Activated naive CD8-positive, alpha-beta T cell treated with anti-CD3 and anti-CD28 coated beads, Interleukin-2, amount 50 U/mL, for 24 hours (primary cell): ENCODE results near the gene GULP1.

Experiments
- ATAC-seq: fragments of 150-1000 bp; cut with Tn5 transposase; one replicate; pipeline ENCODE4 v1.10.0; 2021
- DNase-seq: peaks from one replicate; pipeline ENCODE4 v3.0.0; 2021
- H3K27ac Mint-ChIP-seq: one replicate; pipeline ENCODE4 v1.8.0; 2021; ENCODE audit warnings: mild to moderate bottlenecking, mixed read lengths
- H3K27me3 Mint-ChIP-seq: one replicate; pipeline ENCODE4 v1.8.0; 2021; ENCODE audit warnings: mixed read lengths
- H3K36me3 Mint-ChIP-seq: one replicate; pipeline ENCODE4 v1.8.0; 2021; ENCODE audit warnings: low read depth, mixed read lengths
- H3K4me1 Mint-ChIP-seq: one replicate; pipeline ENCODE4 v1.8.0; 2021; ENCODE audit warnings: mixed read lengths
- H3K4me3 Mint-ChIP-seq: one replicate; pipeline ENCODE4 v1.8.0; 2021; ENCODE audit warnings: mild to moderate bottlenecking, moderate library complexity, mixed read lengths
- H3K9me3 Mint-ChIP-seq: one replicate; pipeline ENCODE4 v1.8.0; 2021; ENCODE audit warnings: mixed read lengths

The GULP1 gene

DNA sequence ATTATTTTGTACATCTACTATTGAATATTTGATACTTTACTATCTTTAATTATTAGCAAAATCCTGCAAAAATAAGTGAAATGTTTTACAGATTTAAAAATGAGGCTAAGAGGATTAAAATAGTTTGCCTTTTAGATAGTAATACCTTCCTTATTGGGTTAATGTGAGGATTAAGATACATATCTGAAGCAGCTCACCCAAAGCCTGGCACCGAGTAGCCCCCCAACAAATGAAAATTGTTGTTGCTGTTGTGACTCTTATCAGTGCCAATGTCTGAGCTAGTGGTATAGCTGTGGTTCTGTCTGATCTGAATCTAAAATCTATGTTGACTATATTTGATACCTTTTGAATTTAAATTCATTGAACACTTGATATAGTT is 34.6 kb downstream of the GULP1 start:
- H3K4me3 Mint-ChIP-seq, result no peak overlapping the region
- H3K36me3 Mint-ChIP-seq, result no peaks in the 10 kb centered on the region
- no peak overlapping the region for H3K27ac Mint-ChIP-seq
- DNase-seq, result no peak
- no peaks in the 10 kb centered on the region for H3K4me1 Mint-ChIP-seq
- no peaks in the 10 kb centered on the region for H3K27me3 Mint-ChIP-seq
- H3K9me3 Mint-ChIP-seq, result no peaks in the 10 kb centered on the region
- no peak for ATAC-seq

DNA sequence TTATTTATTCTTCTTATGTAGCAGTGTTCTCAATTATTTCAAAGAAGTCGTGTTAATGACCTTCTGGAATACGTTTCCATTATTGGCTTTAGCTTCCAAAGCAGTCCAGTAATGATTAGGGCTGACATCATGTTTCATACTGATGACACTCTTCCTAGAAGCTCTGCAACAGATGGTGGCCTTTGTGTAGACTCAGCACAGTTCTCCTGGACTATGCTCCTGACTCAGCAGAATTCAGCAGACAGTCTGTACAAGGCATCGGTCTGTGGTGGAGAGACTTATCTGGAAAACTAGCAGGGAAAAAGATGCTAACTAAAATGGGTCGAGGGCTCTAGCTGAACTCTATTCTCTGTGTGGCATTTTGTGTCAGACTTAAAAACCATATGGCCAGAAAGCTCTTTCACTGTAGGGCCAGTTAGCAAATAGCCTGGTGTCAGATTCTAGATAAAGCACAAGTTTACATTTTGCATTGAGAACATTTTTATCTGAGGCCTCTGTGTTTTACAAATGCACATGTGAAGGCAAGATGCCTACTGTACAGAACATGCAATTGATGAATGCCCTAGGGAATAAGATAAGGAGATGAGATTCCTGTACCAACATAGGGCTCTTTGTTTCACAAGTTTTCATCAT is 35.1 kb downstream of the GULP1 start:
- Mint-ChIP-seq H3K4me3 (no peak overlapping the region), H3K27me3 (no peaks in the 10 kb centered on the region), H3K27ac (no peak overlapping the region), H3K4me1 (no peaks in the 10 kb centered on the region), H3K9me3 (no peaks in the 10 kb centered on the region), H3K36me3 (no peaks in the 10 kb centered on the region)
- DNase-seq, result no peak
- ATAC-seq, result no peak

DNA sequence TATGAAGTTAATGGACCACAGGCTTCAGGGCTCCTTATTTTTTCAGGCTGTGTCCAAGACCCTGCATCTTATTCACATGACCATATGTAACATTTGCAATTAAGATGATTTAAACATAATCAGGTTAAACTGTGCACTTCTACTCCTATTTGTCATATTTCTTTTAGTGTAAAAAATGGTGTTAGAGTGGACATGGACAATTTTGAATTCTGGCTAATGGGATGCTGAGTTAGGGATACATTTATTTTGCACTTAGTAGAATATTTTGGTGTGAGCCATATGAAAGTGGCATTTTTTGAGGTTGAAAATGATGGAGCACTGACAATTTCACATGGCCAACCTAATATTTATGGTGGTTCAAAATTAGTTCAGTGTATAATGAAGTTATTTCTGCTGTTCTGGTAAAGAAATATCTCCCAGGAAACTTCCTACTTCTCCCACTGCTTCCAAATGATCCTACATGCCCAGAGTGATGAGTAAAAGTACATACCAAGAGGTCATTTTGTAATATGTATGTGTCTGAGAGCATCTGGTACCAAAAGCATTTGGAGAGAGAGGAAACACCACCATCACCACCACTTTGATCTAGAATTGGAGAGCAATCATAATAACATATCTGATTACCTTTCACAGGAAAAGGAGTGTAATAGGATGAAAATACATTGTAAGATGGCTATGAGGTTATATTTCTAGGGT is 36.0 kb downstream of the GULP1 start:
- no peaks in the 10 kb centered on the region for H3K9me3 Mint-ChIP-seq
- H3K4me3 Mint-ChIP-seq, result no peak overlapping the region
- no peaks in the 10 kb centered on the region for H3K4me1 Mint-ChIP-seq
- H3K27ac Mint-ChIP-seq, result no peak overlapping the region
- ATAC-seq (no peak), DNase-seq (no peak)
- no peaks in the 10 kb centered on the region for H3K36me3 Mint-ChIP-seq
- H3K27me3 Mint-ChIP-seq, result no peaks in the 10 kb centered on the region

DNA sequence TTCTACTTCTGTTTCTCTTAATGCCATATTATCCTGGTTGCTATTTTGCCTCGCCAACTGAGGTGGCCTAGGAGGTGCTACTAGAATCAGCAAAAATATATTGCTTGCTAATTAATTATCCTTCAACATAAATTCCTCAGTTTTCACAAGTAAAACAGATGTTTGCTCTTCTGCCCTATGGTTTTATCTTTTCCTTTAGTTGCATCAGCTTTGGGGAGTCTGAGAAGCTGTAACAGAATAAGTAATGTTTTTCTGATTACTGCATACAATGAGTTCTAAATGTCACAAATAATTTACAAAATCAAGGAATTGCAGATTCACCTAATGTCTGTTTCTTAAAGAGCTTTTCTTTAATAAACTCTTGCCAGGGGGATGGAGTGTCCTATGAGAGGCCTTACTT is 36.7 kb downstream of the GULP1 start:
- H3K27ac Mint-ChIP-seq, result no peak overlapping the region
- ATAC-seq, result no peak
- DNase-seq, result no peak
- no peaks in the 10 kb centered on the region for H3K27me3 Mint-ChIP-seq
- no peaks in the 10 kb centered on the region for H3K36me3 Mint-ChIP-seq
- H3K4me1 Mint-ChIP-seq, result no peaks in the 10 kb centered on the region
- H3K9me3 Mint-ChIP-seq, result no peaks in the 10 kb centered on the region
- no peak overlapping the region for H3K4me3 Mint-ChIP-seq

DNA sequence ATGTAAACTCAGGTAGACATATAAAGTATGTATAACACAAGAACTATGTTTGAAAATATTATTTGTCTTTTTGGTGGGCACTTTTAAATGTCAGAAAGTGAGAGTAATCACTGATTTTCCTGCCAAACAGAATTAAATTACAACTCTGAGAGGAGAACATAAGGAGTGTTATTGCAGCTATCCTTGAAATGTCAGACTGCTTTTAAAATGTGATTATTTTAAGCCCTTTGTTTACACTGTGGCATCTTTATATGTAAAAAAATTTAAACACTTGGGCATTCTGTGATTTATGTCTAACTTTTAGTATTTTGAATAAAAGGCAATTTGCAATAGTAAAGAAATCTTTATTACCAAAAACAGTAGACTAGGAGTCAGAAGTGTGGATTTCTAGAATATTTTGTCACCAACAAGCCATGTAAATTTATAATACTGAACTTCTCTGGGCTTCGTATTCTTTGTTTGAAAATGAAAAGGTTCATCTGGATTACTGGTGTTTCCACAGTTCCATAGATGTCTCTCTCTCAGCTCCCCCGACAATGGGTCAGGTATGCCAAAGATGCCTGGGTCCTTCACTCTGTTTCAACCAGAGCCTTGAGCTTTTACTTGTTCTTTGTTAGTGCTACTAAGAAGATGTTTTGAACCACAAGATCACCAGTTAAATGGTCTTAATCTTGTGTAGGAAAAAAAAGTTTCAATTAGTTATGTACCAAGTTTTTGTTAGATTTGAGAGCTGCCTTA is 38.8 kb downstream of the GULP1 start:
- Mint-ChIP-seq H3K4me3 (no peak overlapping the region), H3K27me3 (no peaks in the 10 kb centered on the region), H3K9me3 (no peaks in the 10 kb centered on the region), H3K36me3 (no peaks in the 10 kb centered on the region), H3K4me1 (no peaks in the 10 kb centered on the region), H3K27ac (no peak overlapping the region)
- ATAC-seq (no peak), DNase-seq (no peak)

DNA sequence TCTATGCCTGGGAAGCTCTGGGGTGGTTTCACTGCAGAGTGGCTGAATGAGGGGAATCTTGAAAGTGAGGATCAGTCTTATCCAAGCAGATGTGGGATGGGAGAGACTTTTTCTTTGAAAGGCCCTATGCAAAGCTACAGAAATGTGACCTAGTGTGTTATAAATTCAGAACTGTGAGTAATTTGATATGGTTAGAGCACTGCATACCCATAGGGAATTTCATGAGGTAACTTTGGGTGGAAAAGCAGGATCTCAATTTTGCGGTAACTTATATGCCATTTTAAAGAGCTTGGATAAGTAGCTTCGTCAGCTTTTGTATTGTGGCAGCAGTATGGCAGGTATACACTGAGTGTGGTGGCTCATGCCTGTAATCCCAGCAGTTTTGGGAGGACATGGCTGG is 40.9 kb downstream of the GULP1 start:
- no peak overlapping the region for H3K27ac Mint-ChIP-seq
- H3K9me3 Mint-ChIP-seq, result no peaks in the 10 kb centered on the region
- DNase-seq (no peak), ATAC-seq (no peak)
- no peaks in the 10 kb centered on the region for H3K27me3 Mint-ChIP-seq
- no peaks in the 10 kb centered on the region for H3K4me1 Mint-ChIP-seq
- H3K4me3 Mint-ChIP-seq, result no peak overlapping the region
- H3K36me3 Mint-ChIP-seq, result no peaks in the 10 kb centered on the region

DNA sequence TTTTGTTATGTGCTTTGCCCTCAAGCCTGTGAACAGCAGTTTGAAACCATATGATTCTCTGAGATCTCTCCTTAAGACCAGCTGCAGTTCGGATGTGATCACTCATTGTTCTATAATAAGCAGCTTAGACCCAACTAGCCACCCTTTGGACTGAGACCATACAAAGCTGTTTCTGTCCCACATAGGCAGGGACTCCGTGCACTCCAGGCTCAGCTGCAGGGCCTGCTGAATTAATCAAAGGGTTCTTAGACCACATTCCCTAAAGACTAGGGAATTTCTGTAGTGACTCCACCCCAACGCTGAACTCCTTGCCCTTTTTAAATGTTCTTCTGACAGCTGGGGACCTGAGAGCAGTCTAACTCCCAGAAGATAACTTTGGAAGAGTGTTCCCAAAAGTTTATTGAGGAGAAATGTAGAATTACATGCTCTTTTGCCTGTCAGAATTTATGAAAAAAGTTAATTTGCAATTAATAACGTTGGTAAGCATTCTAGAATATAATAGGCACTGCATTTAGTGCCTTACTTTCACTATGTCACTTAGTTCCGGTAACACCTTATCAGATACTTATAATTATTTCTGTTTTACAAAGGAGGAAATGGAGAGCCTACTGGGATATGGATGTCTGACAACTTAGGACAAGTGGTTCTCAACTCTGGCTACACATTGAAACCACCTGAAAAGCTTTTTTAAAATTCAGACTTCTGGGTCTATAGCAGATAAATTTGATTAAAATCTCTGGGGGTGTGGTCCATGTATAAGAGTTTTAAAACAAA is 42.3 kb downstream of the GULP1 start:
- H3K4me1 Mint-ChIP-seq, result no peaks in the 10 kb centered on the region
- H3K27me3 Mint-ChIP-seq, result no peaks in the 10 kb centered on the region
- H3K36me3 Mint-ChIP-seq, result no peaks in the 10 kb centered on the region
- no peak overlapping the region for H3K27ac Mint-ChIP-seq
- DNase-seq, result no peak
- ATAC-seq, result no peak
- H3K9me3 Mint-ChIP-seq, result no peaks in the 10 kb centered on the region
- H3K4me3 Mint-ChIP-seq, result no peak overlapping the region

DNA sequence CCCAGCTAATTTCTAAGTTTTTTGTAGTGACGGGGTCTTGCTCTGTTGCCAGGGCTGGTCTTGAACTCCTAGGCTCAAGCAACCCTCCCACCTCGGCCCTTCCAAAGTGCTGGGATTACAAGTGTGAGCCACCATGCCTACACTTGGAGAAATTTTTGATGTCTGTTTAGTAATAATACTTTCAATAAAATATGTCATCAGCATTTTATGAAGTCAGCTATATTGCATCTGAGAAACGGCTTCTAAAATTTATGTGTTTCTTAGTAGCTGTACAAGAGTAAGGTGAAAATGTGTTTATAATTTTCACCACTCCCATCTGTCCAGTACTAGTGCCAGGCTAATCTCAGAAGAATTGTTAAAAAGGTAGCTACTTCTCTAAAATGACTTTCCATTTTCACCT is 46.8 kb downstream of the GULP1 start:
- Mint-ChIP-seq H3K4me3 (no peak overlapping the region), H3K27me3 (no peaks in the 10 kb centered on the region), H3K9me3 (no peaks in the 10 kb centered on the region), H3K36me3 (no peaks in the 10 kb centered on the region), H3K4me1 (no peaks in the 10 kb centered on the region), H3K27ac (no peak overlapping the region)
- no peak for DNase-seq
- ATAC-seq, result no peak

DNA sequence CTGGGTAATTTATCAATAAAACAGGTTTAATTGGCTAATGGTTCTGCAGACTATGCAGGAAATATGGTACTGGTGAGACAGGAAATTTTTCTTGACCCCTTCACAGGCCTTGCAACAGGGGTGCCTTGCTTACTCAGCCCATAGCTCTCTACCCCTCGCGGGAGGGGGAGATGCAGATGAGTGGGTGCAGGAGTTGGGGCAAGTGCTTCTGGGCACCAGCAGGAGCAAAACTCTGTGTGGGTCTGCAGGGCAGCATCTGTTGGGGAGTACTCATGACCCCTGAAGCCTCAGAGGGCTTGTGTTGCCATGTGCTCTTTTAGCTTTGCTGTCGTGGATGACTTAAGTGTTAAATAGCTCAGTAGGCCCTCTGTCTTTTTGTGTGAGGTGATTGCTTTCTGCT is 48.6 kb downstream of the GULP1 start:
- Mint-ChIP-seq H3K4me3 (no peak overlapping the region), H3K4me1 (no peaks in the 10 kb centered on the region), H3K27ac (no peak overlapping the region), H3K36me3 (no peaks in the 10 kb centered on the region), H3K9me3 (no peaks in the 10 kb centered on the region), H3K27me3 (no peaks in the 10 kb centered on the region)
- no peak for ATAC-seq
- DNase-seq, result no peak

DNA sequence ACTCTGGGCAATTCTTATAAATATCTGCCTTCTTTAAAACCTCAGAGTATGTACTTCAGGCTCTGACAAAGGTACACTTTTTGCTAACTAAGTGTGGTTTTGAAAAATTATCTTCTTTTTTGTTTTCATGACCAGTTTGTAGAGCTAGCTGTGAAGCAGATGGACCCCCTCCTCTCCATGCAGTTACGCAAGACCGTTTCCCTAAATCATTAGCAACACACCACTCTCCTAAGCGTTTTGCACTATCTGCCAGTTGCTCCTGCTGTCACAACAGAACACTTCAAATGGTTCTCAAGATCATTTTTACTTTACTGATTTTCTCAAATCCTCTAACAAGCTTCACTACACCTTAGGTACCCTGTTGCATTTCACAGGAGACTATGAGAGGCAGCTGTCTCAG is 53.3 kb downstream of the GULP1 start:
- Mint-ChIP-seq H3K27me3 (no peaks in the 10 kb centered on the region), H3K4me1 (no peaks in the 10 kb centered on the region), H3K4me3 (no peak overlapping the region), H3K9me3 (no peaks in the 10 kb centered on the region), H3K36me3 (no peaks in the 10 kb centered on the region), H3K27ac (no peak overlapping the region)
- no peak for DNase-seq
- ATAC-seq, result no peak

DNA sequence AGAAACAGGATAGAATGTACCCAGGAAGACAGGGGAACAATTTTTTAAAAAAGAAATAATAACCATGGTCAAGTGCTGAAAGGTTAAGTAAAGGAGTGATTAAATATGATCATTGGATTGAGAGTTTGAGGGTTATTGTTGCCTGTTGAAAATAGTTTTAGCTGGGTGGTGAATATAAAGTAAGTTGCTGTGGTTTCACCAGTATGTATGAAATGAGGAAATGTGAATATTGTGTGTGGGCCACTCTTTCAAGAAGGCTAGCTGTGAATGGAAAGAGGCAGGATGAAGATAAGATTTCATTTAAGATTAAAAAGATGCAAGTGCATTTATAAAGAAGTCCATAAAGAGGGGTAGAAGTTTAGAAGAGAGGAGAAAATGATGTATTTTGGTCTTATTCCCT is 53.8 kb downstream of the GULP1 start:
- Mint-ChIP-seq H3K36me3 (no peaks in the 10 kb centered on the region), H3K27ac (no peak overlapping the region), H3K4me3 (no peak overlapping the region), H3K4me1 (no peaks in the 10 kb centered on the region), H3K9me3 (no peaks in the 10 kb centered on the region), H3K27me3 (no peaks in the 10 kb centered on the region)
- DNase-seq, result no peak
- ATAC-seq, result no peak

DNA sequence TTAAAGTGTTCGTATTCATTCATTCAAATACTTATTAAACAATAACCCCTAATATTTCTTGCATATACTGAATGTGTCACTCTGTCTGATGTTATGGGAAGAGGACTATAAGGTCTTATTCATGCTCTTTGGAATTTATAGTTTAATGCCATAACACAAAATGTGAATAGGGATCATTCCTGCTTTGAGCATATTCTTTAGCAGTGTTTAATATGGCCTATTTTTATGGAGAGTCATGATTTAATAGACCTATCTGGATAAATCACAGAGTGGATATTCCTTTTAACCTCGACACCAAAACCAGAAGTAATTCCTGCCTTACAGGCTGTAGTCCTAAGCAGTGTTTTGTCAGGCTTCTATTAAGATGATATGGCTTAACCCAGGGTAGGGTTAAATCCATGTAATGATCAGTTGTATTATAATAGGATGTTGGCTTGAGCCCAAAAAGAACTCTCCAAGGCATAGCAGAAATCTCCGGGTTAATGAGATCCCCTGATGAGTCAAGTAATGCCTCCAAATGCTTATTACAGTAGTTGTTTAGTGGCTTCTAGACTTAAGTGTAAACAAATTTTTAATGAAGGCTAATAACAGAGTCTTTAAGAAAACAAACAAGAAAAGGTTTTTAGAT is 54.3 kb downstream of the GULP1 start:
- no peaks in the 10 kb centered on the region for H3K9me3 Mint-ChIP-seq
- ATAC-seq (no peak), DNase-seq (no peak)
- H3K27me3 Mint-ChIP-seq, result no peaks in the 10 kb centered on the region
- H3K36me3 Mint-ChIP-seq, result no peaks in the 10 kb centered on the region
- H3K27ac Mint-ChIP-seq, result no peak overlapping the region
- no peaks in the 10 kb centered on the region for H3K4me1 Mint-ChIP-seq
- no peak overlapping the region for H3K4me3 Mint-ChIP-seq

DNA sequence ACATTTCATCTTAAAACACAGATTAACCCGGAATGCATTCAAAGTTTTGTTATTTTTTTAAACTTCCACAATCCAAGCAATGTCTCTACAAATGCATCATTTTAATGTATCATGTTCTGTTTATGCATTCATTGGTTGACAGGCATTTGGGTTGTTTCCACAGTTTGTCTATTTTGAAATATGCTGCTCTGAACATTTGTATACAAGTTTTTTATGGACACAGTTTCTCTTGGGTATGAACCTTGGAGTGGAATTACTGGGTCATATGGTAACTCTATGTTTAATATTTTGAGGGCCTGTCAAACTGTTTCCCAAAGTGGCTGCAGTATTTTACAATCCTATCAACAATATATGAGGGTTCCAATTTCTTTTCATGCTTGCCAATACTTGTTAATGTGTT is 57.3 kb downstream of the GULP1 start:
- no peak overlapping the region for H3K4me3 Mint-ChIP-seq
- DNase-seq, result no peak
- H3K27ac Mint-ChIP-seq, result no peak overlapping the region
- no peaks in the 10 kb centered on the region for H3K36me3 Mint-ChIP-seq
- no peak for ATAC-seq
- H3K4me1 Mint-ChIP-seq, result no peaks in the 10 kb centered on the region
- no peaks in the 10 kb centered on the region for H3K9me3 Mint-ChIP-seq
- H3K27me3 Mint-ChIP-seq, result no peaks in the 10 kb centered on the region

DNA sequence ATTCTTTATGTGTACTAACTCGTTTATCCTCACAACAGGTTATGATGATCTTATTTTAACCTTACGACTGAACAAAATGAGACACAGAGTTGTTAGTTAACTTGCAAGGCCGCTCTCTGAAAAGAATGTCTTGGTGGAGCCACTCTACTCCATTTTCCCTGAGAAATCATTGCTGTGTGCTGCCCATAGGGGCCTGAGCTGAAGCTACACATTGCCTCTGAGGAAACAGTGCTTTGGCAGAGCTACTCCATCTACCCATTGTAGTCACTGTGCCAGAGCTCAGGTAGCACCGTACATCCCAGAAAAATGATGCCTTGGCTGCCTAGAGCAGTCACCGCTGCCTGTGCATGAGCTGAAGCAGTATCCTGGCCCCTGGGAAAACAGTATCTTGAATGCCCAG is 61.6 kb downstream of the GULP1 start:
- DNase-seq, result no peak
- Mint-ChIP-seq H3K4me1 (no peaks in the 10 kb centered on the region), H3K27ac (no peak overlapping the region), H3K9me3 (no peaks in the 10 kb centered on the region), H3K27me3 (no peaks in the 10 kb centered on the region), H3K36me3 (no peaks in the 10 kb centered on the region), H3K4me3 (no peak overlapping the region)
- no peak for ATAC-seq
